SU-DHL-6 (cell line): ENCODE results near the gene SRBD1.

Experiments
- H2AFZ ChIP-seq: fragments of 200-600 bp; sonication (generic); 2 replicates; pipeline ENCODE4 v1.6.1; 2014; ENCODE audit warnings: low read depth, mild to moderate bottlenecking, moderate library complexity, mixed read lengths, antibody characterized with exemption, low read length; ENCODE audit not compliant: severe bottlenecking
- H3F3A ChIP-seq: fragments of 200-600 bp; shearing (Covaris generic); 2 replicates; pipeline ENCODE4 v1.6.0; 2016; ENCODE audit warnings: antibody characterized with exemption, mild to moderate bottlenecking; ENCODE audit not compliant: insufficient read depth
- H3K27ac ChIP-seq: fragments of 200-600 bp; sonication (generic); 2 replicates; pipeline ENCODE4 v1.5.1; 2016; ENCODE audit warnings: low read depth, mild to moderate bottlenecking, low read length, moderate library complexity, mixed read lengths
- H3K27me3 ChIP-seq: fragments of 200-600 bp; sonication (generic), shearing (Covaris generic); 2 replicates; pipeline ENCODE4 v1.6.0; 2014; ENCODE audit warnings: mild to moderate bottlenecking, low read length
- H3K36me3 ChIP-seq: fragments of 200-600 bp; sonication (generic); 2 replicates; pipeline ENCODE4 v1.6.1; 2014; ENCODE audit warnings: mild to moderate bottlenecking, low read length, mixed read lengths
- H3K4me2 ChIP-seq: fragments of 300-600, 200-600 bp; shearing (Covaris generic), sonication (generic); 2 replicates; pipeline ENCODE4 v1.6.0; 2014; ENCODE audit warnings: low read length, low read depth, mild to moderate bottlenecking; ENCODE audit not compliant: poor library complexity, severe bottlenecking
- H3K4me3 ChIP-seq: fragments of 200-600 bp; sonication (generic); 2 replicates; pipeline ENCODE4 v1.5.1; 2014; ENCODE audit warnings: antibody characterized with exemption, low read length, mild to moderate bottlenecking, mixed read lengths; ENCODE audit not compliant: insufficient read depth, poor library complexity, severe bottlenecking
- H3K79me2 ChIP-seq: fragments of 200-600 bp; sonication (generic); 2 replicates; pipeline ENCODE4 v1.6.1; 2014; ENCODE audit warnings: mild to moderate bottlenecking, low read length, moderate library complexity; ENCODE audit not compliant: insufficient read depth
- H3K9ac ChIP-seq: fragments of 200-600 bp; sonication (generic); 2 replicates; pipeline ENCODE4 v1.7.0; 2014; ENCODE audit warnings: mild to moderate bottlenecking, low read length
- H3K9me2 ChIP-seq: fragments of 200-600 bp; sonication (generic); replicated peaks from 2 replicates; pipeline ENCODE4 v1.6.1; 2014; ENCODE audit warnings: low read length; ENCODE audit not compliant: insufficient read depth
- H3K9me3 ChIP-seq: fragments of 200-600 bp; sonication (generic); 2 replicates; pipeline ENCODE4 v1.6.1; 2014; ENCODE audit warnings: low read length, mixed read lengths; ENCODE audit not compliant: insufficient read depth
- H4K20me1 ChIP-seq: fragments of 200-600 bp; sonication (generic); 2 replicates; pipeline ENCODE4 v1.6.1; 2014; ENCODE audit warnings: low read depth, mild to moderate bottlenecking, antibody characterized with exemption, low read length, moderate library complexity, mixed read lengths
- CTCF ChIP-seq: fragments of 200-600 bp; sonication (generic); IDR thresholded peaks from one replicate; pipeline ENCODE4 v1.5.1; 2017; ENCODE audit warnings: antibody characterized with exemption, mild to moderate bottlenecking, low read length, moderate library complexity; ENCODE audit not compliant: insufficient read depth, poor library complexity, severe bottlenecking
- EZH2phosphoT487 ChIP-seq: fragments of 200-600 bp; sonication (generic), shearing (Covaris generic); conservative IDR thresholded peaks from 2 replicates; pipeline ENCODE4 v1.6.1; 2018; ENCODE audit warnings: mild to moderate bottlenecking, antibody characterized with exemption, low read length, moderate library complexity, mixed read lengths

The SRBD1 gene

DNA sequence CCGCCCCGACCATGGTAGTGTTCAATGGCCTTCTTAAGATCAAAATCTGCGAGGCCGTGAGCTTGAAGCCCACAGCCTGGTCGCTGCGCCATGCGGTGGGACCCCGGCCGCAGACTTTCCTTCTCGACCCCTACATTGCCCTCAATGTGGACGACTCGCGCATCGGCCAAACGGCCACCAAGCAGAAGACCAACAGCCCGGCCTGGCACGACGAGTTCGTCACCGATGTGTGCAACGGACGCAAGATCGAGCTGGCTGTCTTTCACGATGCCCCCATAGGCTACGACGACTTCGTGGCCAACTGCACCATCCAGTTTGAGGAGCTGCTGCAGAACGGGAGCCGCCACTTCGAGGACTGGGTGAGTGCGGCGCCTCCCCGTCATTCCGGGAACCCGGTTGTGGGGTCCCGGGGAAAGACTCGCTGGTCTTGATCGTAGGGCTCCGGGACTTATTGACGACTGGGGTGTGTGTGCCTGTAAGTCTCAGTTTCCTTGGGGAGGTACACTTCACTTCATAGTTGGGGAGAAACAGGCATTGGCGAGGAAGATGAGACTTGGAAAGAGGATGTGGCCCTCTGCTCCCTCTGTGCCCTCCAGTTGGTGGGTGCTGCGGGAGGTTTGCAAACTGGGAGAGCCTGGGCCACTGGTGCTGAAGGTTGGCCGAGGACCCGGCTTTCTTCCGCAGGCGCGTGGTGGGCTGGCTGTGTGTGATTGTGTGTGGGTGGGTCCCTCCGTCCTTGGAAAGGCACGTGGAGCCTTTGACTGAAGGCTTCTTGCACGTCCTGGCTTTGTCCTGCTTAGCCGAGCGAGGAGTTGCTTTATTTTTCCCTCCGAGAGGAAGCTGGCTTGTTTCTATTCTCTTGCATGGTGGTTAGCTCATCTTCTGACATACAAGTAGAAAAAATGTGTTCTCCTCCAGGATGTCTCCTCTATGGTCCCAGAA, 41.3 kb upstream of the SRBD1 start:
- H3F3A ChIP-seq, result peaks cover 3% of the 10 kb centered on the region; the same call in 1 of the 2 replicates
- peaks cover 2% of the 10 kb centered on the region; the same call in 1 of the 2 replicates for H3K27me3 ChIP-seq
- H3K9me3 ChIP-seq, result no peaks in the 10 kb centered on the region
- H4K20me1 ChIP-seq, result no peaks in the 10 kb centered on the region
- H3K27ac ChIP-seq, result no peak overlapping the region
- no peaks in the 10 kb centered on the region for H3K9me2 ChIP-seq
- H2AFZ ChIP-seq, result no peak overlapping the region
- H3K4me2 ChIP-seq, result peak overlapping the region; percentile 91
- no peaks in the 10 kb centered on the region for H3K36me3 ChIP-seq
- peak overlapping the region; percentile 71; the same call in 1 of the 2 replicates for H3K9ac ChIP-seq
- TF ChIP-seq EZH2phosphoT487 (no peak), CTCF (no peak)
- no peaks in the 10 kb centered on the region for H3K79me2 ChIP-seq
- H3K4me3 ChIP-seq, result no peak overlapping the region

DNA sequence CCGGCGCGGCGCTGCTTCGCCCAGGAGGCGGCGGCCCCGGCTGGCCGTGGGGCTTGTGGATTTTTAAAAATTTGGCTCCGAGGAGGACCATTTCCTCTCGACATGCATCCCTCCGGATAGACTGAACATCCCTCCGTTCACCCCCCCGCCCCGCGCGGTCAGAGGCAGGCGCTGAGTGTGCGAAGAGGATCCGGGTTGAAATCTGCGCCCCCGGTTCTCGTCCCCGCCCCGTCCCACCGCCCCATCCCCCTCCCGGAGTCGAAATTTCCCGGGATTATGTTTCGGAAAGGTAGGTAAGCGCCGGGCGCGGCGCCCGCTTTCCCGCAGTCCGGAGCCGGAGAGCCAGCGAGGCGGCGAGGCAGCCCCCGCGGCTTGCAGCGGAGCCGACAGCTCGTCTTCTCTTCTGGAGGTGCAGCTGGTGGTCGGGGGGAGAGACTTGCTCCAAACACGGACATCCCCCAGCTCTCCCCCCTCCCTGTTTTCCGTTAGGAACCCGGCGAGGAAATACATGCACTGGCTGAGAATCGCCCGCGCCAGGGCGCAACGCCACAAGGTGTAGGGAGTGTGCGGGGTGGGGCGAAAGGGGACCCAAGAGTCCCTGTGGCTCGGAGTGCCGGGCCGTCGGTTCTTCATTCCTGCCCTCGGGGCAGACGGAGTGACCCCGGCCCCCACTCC, 40.5 kb upstream of the SRBD1 start, which contains the start of gene PRKCE:
PRKCE (plus strand) TSS at position 261 of the 675 bp plus-strand sequence.
- H3K4me3 ChIP-seq, result peak within 1 kb of the TSS; percentile 73
- no peaks in the 10 kb centered on the region for H3K9me2 ChIP-seq
- peak within 1 kb of the TSS; percentile 71 for H3K9ac ChIP-seq
- no peaks in the 10 kb centered on the region for H4K20me1 ChIP-seq
- no peaks in the 10 kb centered on the region for H3K36me3 ChIP-seq
- peaks cover 2% of the 10 kb centered on the region; the same call in 1 of the 2 replicates for H3K27me3 ChIP-seq
- no peaks in the 10 kb centered on the region for H3K9me3 ChIP-seq
- TF ChIP-seq EZH2phosphoT487, result 0 out of 2 replicates have a peak, but pooled peaks have one; percentile 35
- no peak for TF ChIP-seq CTCF
- peak within 1 kb of the TSS; percentile 93 for H2AFZ ChIP-seq
- peaks cover 3% of the 10 kb centered on the region; the same call in 1 of the 2 replicates for H3F3A ChIP-seq
- no peaks in the 10 kb centered on the region for H3K79me2 ChIP-seq
- H3K4me2 ChIP-seq, result peak within 1 kb of the TSS; percentile 91
- no peak within 1 kb of the TSS for H3K27ac ChIP-seq

DNA sequence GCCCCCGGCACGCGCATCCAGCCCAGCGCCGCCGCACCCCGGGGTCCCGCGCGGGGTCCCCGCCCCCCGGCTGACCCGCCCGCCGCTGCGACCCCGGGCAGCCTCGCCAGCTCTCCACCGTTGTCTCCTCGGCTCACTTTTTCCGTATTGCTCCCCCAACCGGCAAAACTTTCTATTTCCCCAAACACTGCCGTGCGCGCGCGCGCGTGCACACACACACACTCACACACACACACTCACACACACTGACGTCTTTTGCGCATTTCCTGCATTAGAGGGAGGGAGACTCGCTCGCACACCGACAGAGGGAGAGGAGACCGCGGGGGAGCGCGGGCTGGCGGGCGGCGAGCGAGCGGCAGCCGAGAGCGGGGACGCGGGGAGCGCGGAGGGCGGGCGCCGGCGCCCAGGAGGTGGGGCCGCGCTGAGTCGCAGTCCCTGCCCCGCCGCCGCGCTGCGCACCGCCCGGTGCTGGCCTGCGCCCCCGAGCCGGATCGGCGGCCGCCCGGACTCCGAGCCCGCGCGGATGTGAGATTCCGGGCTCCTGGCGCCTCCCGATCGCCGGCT, 39.9 kb upstream of the SRBD1 start:
- Histone ChIP-seq H3F3A (peaks cover 3% of the 10 kb centered on the region; the same call in 1 of the 2 replicates), H3K4me3 (peak overlapping the region; percentile 73), H3K79me2 (no peaks in the 10 kb centered on the region), H2AFZ (peak overlapping the region; percentile 93), H4K20me1 (no peaks in the 10 kb centered on the region), H3K9ac (peak overlapping the region; percentile 71), H3K27ac (no peak overlapping the region), H3K9me3 (no peaks in the 10 kb centered on the region), H3K36me3 (no peaks in the 10 kb centered on the region), H3K9me2 (no peaks in the 10 kb centered on the region), H3K4me2 (peak overlapping the region; percentile 91), H3K27me3 (peaks cover 2% of the 10 kb centered on the region; the same call in 1 of the 2 replicates)
- TF ChIP-seq CTCF (peak; percentile 25), EZH2phosphoT487 (no peak)
